SU-DHL-6 (cell line): ENCODE results near the gene PEX16.

Experiments
- H2AFZ ChIP-seq: fragments of 200-600 bp; sonication (generic); 2 replicates; pipeline ENCODE4 v1.6.1; 2014; ENCODE audit warnings: low read depth, mild to moderate bottlenecking, moderate library complexity, mixed read lengths, antibody characterized with exemption, low read length; ENCODE audit not compliant: severe bottlenecking
- H3F3A ChIP-seq: fragments of 200-600 bp; shearing (Covaris generic); 2 replicates; pipeline ENCODE4 v1.6.0; 2016; ENCODE audit warnings: antibody characterized with exemption, mild to moderate bottlenecking; ENCODE audit not compliant: insufficient read depth
- H3K27ac ChIP-seq: fragments of 200-600 bp; sonication (generic); 2 replicates; pipeline ENCODE4 v1.5.1; 2016; ENCODE audit warnings: low read depth, mild to moderate bottlenecking, low read length, moderate library complexity, mixed read lengths
- H3K27me3 ChIP-seq: fragments of 200-600 bp; sonication (generic), shearing (Covaris generic); 2 replicates; pipeline ENCODE4 v1.6.0; 2014; ENCODE audit warnings: mild to moderate bottlenecking, low read length
- H3K36me3 ChIP-seq: fragments of 200-600 bp; sonication (generic); 2 replicates; pipeline ENCODE4 v1.6.1; 2014; ENCODE audit warnings: mild to moderate bottlenecking, low read length, mixed read lengths
- H3K4me2 ChIP-seq: fragments of 300-600, 200-600 bp; shearing (Covaris generic), sonication (generic); 2 replicates; pipeline ENCODE4 v1.6.0; 2014; ENCODE audit warnings: low read length, low read depth, mild to moderate bottlenecking; ENCODE audit not compliant: poor library complexity, severe bottlenecking
- H3K4me3 ChIP-seq: fragments of 200-600 bp; sonication (generic); 2 replicates; pipeline ENCODE4 v1.5.1; 2014; ENCODE audit warnings: antibody characterized with exemption, low read length, mild to moderate bottlenecking, mixed read lengths; ENCODE audit not compliant: insufficient read depth, poor library complexity, severe bottlenecking
- H3K79me2 ChIP-seq: fragments of 200-600 bp; sonication (generic); 2 replicates; pipeline ENCODE4 v1.6.1; 2014; ENCODE audit warnings: mild to moderate bottlenecking, low read length, moderate library complexity; ENCODE audit not compliant: insufficient read depth
- H3K9ac ChIP-seq: fragments of 200-600 bp; sonication (generic); 2 replicates; pipeline ENCODE4 v1.7.0; 2014; ENCODE audit warnings: mild to moderate bottlenecking, low read length
- H3K9me2 ChIP-seq: fragments of 200-600 bp; sonication (generic); replicated peaks from 2 replicates; pipeline ENCODE4 v1.6.1; 2014; ENCODE audit warnings: low read length; ENCODE audit not compliant: insufficient read depth
- H3K9me3 ChIP-seq: fragments of 200-600 bp; sonication (generic); 2 replicates; pipeline ENCODE4 v1.6.1; 2014; ENCODE audit warnings: low read length, mixed read lengths; ENCODE audit not compliant: insufficient read depth
- H4K20me1 ChIP-seq: fragments of 200-600 bp; sonication (generic); 2 replicates; pipeline ENCODE4 v1.6.1; 2014; ENCODE audit warnings: low read depth, mild to moderate bottlenecking, antibody characterized with exemption, low read length, moderate library complexity, mixed read lengths
- CTCF ChIP-seq: fragments of 200-600 bp; sonication (generic); IDR thresholded peaks from one replicate; pipeline ENCODE4 v1.5.1; 2017; ENCODE audit warnings: antibody characterized with exemption, mild to moderate bottlenecking, low read length, moderate library complexity; ENCODE audit not compliant: insufficient read depth, poor library complexity, severe bottlenecking
- EZH2phosphoT487 ChIP-seq: fragments of 200-600 bp; sonication (generic), shearing (Covaris generic); conservative IDR thresholded peaks from 2 replicates; pipeline ENCODE4 v1.6.1; 2018; ENCODE audit warnings: mild to moderate bottlenecking, antibody characterized with exemption, low read length, moderate library complexity, mixed read lengths

Gene PEX16

DNA sequence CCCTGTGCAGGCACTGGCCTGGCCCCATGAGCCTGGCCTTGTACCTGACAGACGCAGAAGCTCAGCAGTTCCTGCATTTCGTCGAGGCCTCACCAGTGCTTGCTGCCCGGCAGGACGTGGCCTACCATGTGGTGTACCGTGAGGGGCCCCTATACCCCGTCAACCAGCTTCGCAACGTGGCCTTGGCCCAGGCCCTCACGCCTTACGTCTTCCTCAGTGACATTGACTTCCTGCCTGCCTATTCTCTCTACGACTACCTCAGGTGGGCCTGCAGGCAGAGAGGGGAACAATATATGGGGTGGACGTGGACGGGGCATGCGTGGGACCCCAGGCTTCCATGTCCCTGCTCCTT, 9.6 kb upstream of the PEX16 start:
- H3K79me2 ChIP-seq, result 0 out of 2 replicates have a peak, but pooled peaks cover 2% of the 10 kb centered on the region
- no peaks in the 10 kb centered on the region for H3K27me3 ChIP-seq
- peaks cover 23% of the 10 kb centered on the region for H3F3A ChIP-seq
- H3K36me3 ChIP-seq, result no peaks in the 10 kb centered on the region
- no peak for TF ChIP-seq EZH2phosphoT487
- no peak for TF ChIP-seq CTCF
- H2AFZ ChIP-seq, result no peak overlapping the region
- H3K4me3 ChIP-seq, result no peak overlapping the region
- H3K9me2 ChIP-seq, result no peaks in the 10 kb centered on the region
- H3K9me3 ChIP-seq, result no peaks in the 10 kb centered on the region
- no peaks in the 10 kb centered on the region for H4K20me1 ChIP-seq
- no peak overlapping the region for H3K27ac ChIP-seq
- H3K4me2 ChIP-seq, result no peak overlapping the region
- H3K9ac ChIP-seq, result no peak overlapping the region

DNA sequence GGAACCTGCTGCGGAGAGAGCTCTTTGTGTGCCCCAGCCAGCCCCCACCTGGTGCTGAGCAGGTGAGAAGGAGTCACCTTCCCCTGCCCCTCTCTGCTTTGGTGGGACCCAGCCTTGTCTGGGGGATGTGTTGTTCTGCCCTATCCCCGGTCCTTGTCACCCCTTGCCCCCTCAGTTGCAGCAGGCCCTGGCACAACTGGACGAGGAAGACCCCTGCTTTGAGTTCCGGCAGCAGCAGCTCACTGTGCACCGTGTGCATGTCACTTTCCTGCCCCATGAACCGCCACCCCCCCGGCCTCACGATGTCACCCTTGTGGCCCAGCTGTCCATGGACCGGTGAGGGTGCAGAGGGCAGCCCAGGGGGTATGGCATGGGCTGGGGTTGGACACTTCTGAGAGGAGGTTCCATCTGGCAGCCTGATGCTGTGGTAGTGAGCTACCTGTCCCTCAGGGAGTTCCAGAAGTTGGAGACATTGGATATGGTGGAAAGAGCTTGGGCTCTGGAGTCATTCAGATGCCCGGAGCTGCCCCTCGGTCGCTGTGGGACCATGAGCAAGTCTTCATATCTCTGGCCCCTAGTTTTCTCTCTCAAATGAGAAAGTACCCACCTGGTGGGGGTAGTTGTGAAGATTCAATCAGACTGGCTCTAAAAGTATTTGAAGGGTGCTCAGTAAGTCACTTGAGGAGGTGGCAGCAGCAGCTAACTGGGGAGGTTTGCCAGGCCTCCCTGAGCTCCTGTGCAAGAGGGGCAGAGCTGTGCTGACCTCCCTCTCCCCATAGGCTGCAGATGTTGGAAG, 9.1 kb upstream of the PEX16 start:
- H3K36me3 ChIP-seq, result no peaks in the 10 kb centered on the region
- no peak overlapping the region for H3K4me3 ChIP-seq
- no peak for TF ChIP-seq EZH2phosphoT487
- TF ChIP-seq CTCF, result no peak
- H2AFZ ChIP-seq, result no peak overlapping the region
- no peaks in the 10 kb centered on the region for H3K9me2 ChIP-seq
- H4K20me1 ChIP-seq, result no peaks in the 10 kb centered on the region
- no peak overlapping the region for H3K27ac ChIP-seq
- no peak overlapping the region for H3K4me2 ChIP-seq
- no peak overlapping the region for H3K9ac ChIP-seq
- no peaks in the 10 kb centered on the region for H3K27me3 ChIP-seq
- H3K9me3 ChIP-seq, result no peaks in the 10 kb centered on the region
- H3K79me2 ChIP-seq, result no peaks in the 10 kb centered on the region
- peaks cover 19% of the 10 kb centered on the region for H3F3A ChIP-seq

DNA sequence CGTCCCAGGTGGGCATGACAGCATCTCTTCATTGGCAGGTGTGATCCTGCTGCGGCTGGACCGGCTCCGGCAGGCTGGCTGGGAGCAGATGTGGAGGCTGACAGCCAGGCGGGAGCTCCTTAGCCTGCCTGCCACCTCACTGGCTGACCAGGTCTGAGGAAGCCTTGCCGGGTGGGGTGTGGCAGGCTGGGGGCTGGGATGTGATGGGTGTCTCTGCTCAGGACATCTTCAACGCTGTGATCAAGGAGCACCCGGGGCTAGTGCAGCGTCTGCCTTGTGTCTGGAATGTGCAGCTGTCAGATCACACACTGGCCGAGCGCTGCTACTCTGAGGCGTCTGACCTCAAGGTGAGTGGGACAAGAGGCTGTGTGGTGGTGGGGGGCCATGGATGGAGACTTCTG, 8.3 kb upstream of the PEX16 start:
- no peaks in the 10 kb centered on the region for H3K9me3 ChIP-seq
- H3K27me3 ChIP-seq, result no peaks in the 10 kb centered on the region
- no peak overlapping the region for H2AFZ ChIP-seq
- H3K9me2 ChIP-seq, result no peaks in the 10 kb centered on the region
- H3K9ac ChIP-seq, result no peak overlapping the region
- no peaks in the 10 kb centered on the region for H3K36me3 ChIP-seq
- TF ChIP-seq CTCF (no peak), EZH2phosphoT487 (no peak)
- no peaks in the 10 kb centered on the region for H3K79me2 ChIP-seq
- no peak overlapping the region for H3K27ac ChIP-seq
- H3F3A ChIP-seq, result peaks cover 13% of the 10 kb centered on the region
- H3K4me3 ChIP-seq, result no peak overlapping the region
- no peak overlapping the region for H3K4me2 ChIP-seq
- no peaks in the 10 kb centered on the region for H4K20me1 ChIP-seq
